Tibial nerve (tissue), 4 donors: ENCODE measurements around the gene GPR32.

Experiments
- CTCF ChIP-seq, 5 experiments: fragments of 200-600 bp in 3 of 5; fragments of 450-650 bp in 2 of 5; sonication (generic) in 3 of 5; IDR thresholded peaks; one replicate each; pipeline ENCODE4 v1.5.1; 2016 to 2019; ENCODE audit warnings: antibody characterized with exemption in 5 of 5, mild to moderate bottlenecking in 3 of 5, moderate library complexity in 2 of 5
- EP300 ChIP-seq, 2 donors: sonication (generic); formaldehyde crosslinking; IDR thresholded peaks; one replicate each; pipeline ENCODE4 v1.6.1; 2017; ENCODE audit warnings: antibody characterized with exemption in 2 of 2, mild to moderate bottlenecking in 1 of 2
- POLR2A ChIP-seq, 2 donors: fragments of 450-650 bp; IDR thresholded peaks; one replicate each; pipeline ENCODE4 v1.6.1; 2017; ENCODE audit warnings: antibody characterized with exemption in 2 of 2, mild to moderate bottlenecking in 2 of 2, moderate library complexity in 2 of 2

- TF ChIP-seq CTCF (IDR thresholded peaks at IDR 0.05) (no peak), POLR2A (IDR thresholded peaks at IDR 0.05) (no peak), EP300 (IDR thresholded peaks at IDR 0.05) (no peak)
These were observed 26.7 kb upstream of the GPR32 start for GRCh38 chr19:50743537-50743936.
